ENCODE measurements around the gene BCR. TPM values are rescaled to one million over a fixed set of nuclear protein-coding genes. Genes with fewer than 3 reads are reported as not detected.

BCR gene
- total RNA-seq, result 100 to 1,000 TPM in 1 of 6 donors, 10 to 100 TPM in 5; 47.1 to 105 (median 68.6) TPM

GRCh38 chr22:23180301-23180892 is at the start of gene BCR:
Gene BCR, plus strand, starts transcription at chr22:23180509. Its CDS starts 452 bp downstream, at chr22:23180961.
- peak within 1 kb of the TSS; percentile 68 to 89 (median 80) for H3K27ac ChIP-seq
- TF ChIP-seq CTCF (IDR thresholded peaks at IDR 0.05), result peak in 3 of 6 experiments; percentile 12 to 36 (median 28)
- TF ChIP-seq EP300 (IDR thresholded peaks at IDR 0.05), result no peak
- TF ChIP-seq POLR2AphosphoS5 (IDR thresholded peaks at IDR 0.05), result peak; percentile 52 to 77
- TF ChIP-seq POLR2A (IDR thresholded peaks at IDR 0.05), result peak in 2 of 4 donors; percentile 46 to 81
- no peaks in the 10 kb centered on the region for H3K27me3 ChIP-seq
- 0% methylated on average over 2 to 16 of the region's 88 CpGs for WGBS, 2 donors
- peaks cover 0 to 7% (median 3%) of the 10 kb centered on the region in 4 donors for H3K9me3 ChIP-seq
- H3K4me1 ChIP-seq, result peaks cover 51 to 64% (median 59%) of the 10 kb centered on the region in 4 donors
- DNase-seq (peak; percentile 78 to 95), ATAC-seq (ENCODE audit: low FRiP score in 2 of 2) (peak; percentile 61 to 93)
- H3K36me3 ChIP-seq, result peaks cover 0 to 7% (median 0%) of the 10 kb centered on the region in 4 donors
- peak within 1 kb of the TSS; percentile 75 to 92 (median 77) for H3K4me3 ChIP-seq

GRCh38 chr22:23130697-23131096 is 49.6 kb upstream of the BCR start:
- no peaks in the 10 kb centered on the region for H3K36me3 ChIP-seq
- no peak overlapping the region for H3K27ac ChIP-seq
- TF ChIP-seq EP300 (IDR thresholded peaks at IDR 0.05) (no peak), CTCF (IDR thresholded peaks at IDR 0.05) (no peak), POLR2AphosphoS5 (IDR thresholded peaks at IDR 0.05) (no peak)
- ATAC-seq (ENCODE audit: low FRiP score in 2 of 2), result no peak
- no peaks in the 10 kb centered on the region for H3K27me3 ChIP-seq
- WGBS, 2 donors, result 73 to 75% methylated on average over 3 of the region's 3 CpGs
- H3K4me3 ChIP-seq, result no peak overlapping the region
- H3K9me3 ChIP-seq, result no peaks in the 10 kb centered on the region
- no peak for DNase-seq
- H3K4me1 ChIP-seq, result no peaks in the 10 kb centered on the region

GRCh38 chr22:23131931-23132330 is 48.4 kb upstream of the BCR start:
- H3K27me3 ChIP-seq, result no peaks in the 10 kb centered on the region
- DNase-seq (no peak), ATAC-seq (ENCODE audit: low FRiP score in 2 of 2) (no peak)
- no peaks in the 10 kb centered on the region for H3K4me1 ChIP-seq
- no peak overlapping the region for H3K4me3 ChIP-seq
- H3K9me3 ChIP-seq, result no peaks in the 10 kb centered on the region
- WGBS, 2 donors, result 74 to 82% methylated on average over 3 to 6 of the region's 6 CpGs
- TF ChIP-seq CTCF (IDR thresholded peaks at IDR 0.05) (no peak), POLR2AphosphoS5 (IDR thresholded peaks at IDR 0.05) (no peak), EP300 (IDR thresholded peaks at IDR 0.05) (no peak), POLR2A (IDR thresholded peaks at IDR 0.05) (no peak)
- no peaks in the 10 kb centered on the region for H3K36me3 ChIP-seq
- no peak overlapping the region for H3K27ac ChIP-seq

GRCh38 chr22:23132376-23133091 is 47.8 kb upstream of the BCR start:
- no peak overlapping the region for H3K27ac ChIP-seq
- peaks cover 0 to 2% (median 0%) of the 10 kb centered on the region in 4 donors for H3K4me1 ChIP-seq
- no peak for DNase-seq
- no peak for TF ChIP-seq POLR2AphosphoS5 (IDR thresholded peaks at IDR 0.05)
- no peak for TF ChIP-seq POLR2A (IDR thresholded peaks at IDR 0.05)
- no peak for TF ChIP-seq EP300 (IDR thresholded peaks at IDR 0.05)
- no peak for TF ChIP-seq CTCF (IDR thresholded peaks at IDR 0.05)
- no peak overlapping the region for H3K4me3 ChIP-seq
- no peaks in the 10 kb centered on the region for H3K27me3 ChIP-seq
- no peaks in the 10 kb centered on the region for H3K9me3 ChIP-seq
- no peak for ATAC-seq (ENCODE audit: low FRiP score in 2 of 2)
- WGBS, 2 donors, result 88 to 91% methylated on average over 10 of the region's 10 CpGs
- no peaks in the 10 kb centered on the region for H3K36me3 ChIP-seq

Measured in upper lobe of left lung (tissue), 6 donors.